ENCODE data around the gene NUP153.

The NUP153 gene

GRCh38 chr6:17706580-17707370, at the start of gene NUP153:
Gene NUP153, minus strand, starts transcription at chr6:17706925. Its CDS starts 538 bp downstream, at chr6:17706387.
- TF ChIP-seq CTCF (IDR thresholded peaks at IDR 0.05) = no peak

- TF ChIP-seq CTCF (IDR thresholded peaks at IDR 0.05) = no peak
Observed at GRCh38 chr6:17754254-17754653, 47.5 kb upstream of the NUP153 start.

- TF ChIP-seq CTCF (IDR thresholded peaks at IDR 0.05) = no peak
Observed at GRCh38 chr6:17744019-17744756, 37.5 kb upstream of the NUP153 start.

- TF ChIP-seq CTCF (IDR thresholded peaks at IDR 0.05) = no peak
Observed at GRCh38 chr6:17741507-17741906, 34.8 kb upstream of the NUP153 start.

GRCh38 chr6:17740559-17741220, 34.0 kb upstream of the NUP153 start:
- TF ChIP-seq CTCF (IDR thresholded peaks at IDR 0.05) = no peak

GRCh38 chr6:17737704-17738252, 31.1 kb upstream of the NUP153 start:
- TF ChIP-seq CTCF (IDR thresholded peaks at IDR 0.05) = no peak

GRCh38 chr6:17730078-17730704, 23.5 kb upstream of the NUP153 start:
- TF ChIP-seq CTCF (IDR thresholded peaks at IDR 0.05) = no peak
